HepG2 (cell line): ENCODE results near the gene SMAD7. TPM values are rescaled to one million over a fixed set of nuclear protein-coding genes. Genes with fewer than 3 reads are reported as not detected.

Experiments
- CHCHD3 ChIP-seq: sonication (generic); formaldehyde crosslinking; IDR thresholded peaks from 2 replicates; pipeline ENCODE4 v1.8.0; 2022; ENCODE audit warnings: mild to moderate bottlenecking, missing genetic modification reagents, moderate library complexity
- FOXP1 ChIP-seq, 2 experiments: fragments of 450-650 bp in 1 of 2; IDR thresholded peaks; 2 replicates each; pipeline ENCODE4 v1.6.1; 2017 to 2018; ENCODE audit warnings: antibody characterized with exemption in 1 of 2
- NFIC ChIP-seq: IDR thresholded peaks from 2 replicates; pipeline ENCODE4 v1.6.1; 2012; ENCODE audit warnings: mild to moderate bottlenecking, low read length, inconsistent platforms
- SMYD3 ChIP-seq: sonication (generic); formaldehyde crosslinking; IDR thresholded peaks from 2 replicates; pipeline ENCODE4 v1.8.1; 2023; ENCODE audit warnings: mild to moderate bottlenecking, missing genetic modification reagents
- SNAI1 ChIP-seq: sonication (generic); formaldehyde crosslinking; IDR thresholded peaks from 2 replicates; pipeline ENCODE4 v1.5.0; 2020; ENCODE audit warnings: mild to moderate bottlenecking, missing genetic modification reagents, borderline replicate concordance
- SP5 ChIP-seq: IDR thresholded peaks from 2 replicates; pipeline ENCODE4 v1.6.1; 2016; ENCODE audit warnings: low read depth, borderline replicate concordance
- ZNF431 ChIP-seq: sonication (generic); formaldehyde crosslinking; IDR thresholded peaks from 2 replicates; pipeline ENCODE4 v1.9.0; 2022; ENCODE audit warnings: missing genetic modification reagents, low read depth, mild to moderate bottlenecking, borderline replicate concordance
- ZNF501 ChIP-seq: sonication (generic); formaldehyde crosslinking; IDR thresholded peaks from 2 replicates; pipeline ENCODE4 v1.5.1; 2020; ENCODE audit warnings: mild to moderate bottlenecking, moderate library complexity, missing genetic modification reagents
- polyA plus RNA-seq, 8 experiments: library from polyadenylated mRNA; depleted of rRNA in 3 of 8; stranded (reverse) in 7 of 8; unstranded in 1 of 8; fragments of >200 nt; fragmentation: Illumina TruSeq in 4 of 8; extraction: Trizol in 4 of 8; gene quantifications; 2 replicates each; pipeline versions ENCODE4 v1.2.1 to v1.2.3, GENCODE V29; 2011 to 2016; ENCODE audit warnings: low read depth in 4 of 8, missing spikeins in 1 of 8, mixed read lengths in 1 of 8; ENCODE audit not compliant: insufficient read depth in 1 of 8
- total RNA-seq, 5 experiments: library from RNA; depleted of rRNA; stranded (reverse); fragments of >200 nt; fragmentation: Illumina TruSeq; extraction: Trizol; gene quantifications; 2 replicates each; pipeline ENCODE4 v1.2.3, GENCODE V29; 2016; ENCODE audit warnings: low read depth in 1 of 5
- TF ChIP-seq, protein P1 (sequence below): IDR thresholded peaks from 2 replicates; pipeline ENCODE4 v1.4.0; 2020; ENCODE audit warnings: mild to moderate bottlenecking, missing genetic modification reagents
- TF ChIP-seq, protein P2 (sequence below): sonication (generic); formaldehyde crosslinking; IDR thresholded peaks from 2 replicates; pipeline ENCODE4 v1.4.0; 2020; ENCODE audit warnings: missing genetic modification reagents, borderline replicate concordance
- TF ChIP-seq, protein P3 (sequence below): sonication (generic); formaldehyde crosslinking; IDR thresholded peaks from 2 replicates; pipeline ENCODE4 v1.9.0; 2021; ENCODE audit warnings: missing genetic modification reagents, borderline replicate concordance
- TF ChIP-seq, protein P4 (sequence below): sonication (generic); formaldehyde crosslinking; IDR thresholded peaks from 2 replicates; pipeline ENCODE4 v1.8.0; 2022; ENCODE audit warnings: missing genetic modification reagents, mild to moderate bottlenecking, moderate library complexity, borderline replicate concordance

Gene SMAD7
- total and polyA plus RNA-seq, 2 of the 13 experiments (the other 11 are each of a cell fraction or from before 2014, with no cell fraction given): 17.4 to 24.7 TPM

DNA sequence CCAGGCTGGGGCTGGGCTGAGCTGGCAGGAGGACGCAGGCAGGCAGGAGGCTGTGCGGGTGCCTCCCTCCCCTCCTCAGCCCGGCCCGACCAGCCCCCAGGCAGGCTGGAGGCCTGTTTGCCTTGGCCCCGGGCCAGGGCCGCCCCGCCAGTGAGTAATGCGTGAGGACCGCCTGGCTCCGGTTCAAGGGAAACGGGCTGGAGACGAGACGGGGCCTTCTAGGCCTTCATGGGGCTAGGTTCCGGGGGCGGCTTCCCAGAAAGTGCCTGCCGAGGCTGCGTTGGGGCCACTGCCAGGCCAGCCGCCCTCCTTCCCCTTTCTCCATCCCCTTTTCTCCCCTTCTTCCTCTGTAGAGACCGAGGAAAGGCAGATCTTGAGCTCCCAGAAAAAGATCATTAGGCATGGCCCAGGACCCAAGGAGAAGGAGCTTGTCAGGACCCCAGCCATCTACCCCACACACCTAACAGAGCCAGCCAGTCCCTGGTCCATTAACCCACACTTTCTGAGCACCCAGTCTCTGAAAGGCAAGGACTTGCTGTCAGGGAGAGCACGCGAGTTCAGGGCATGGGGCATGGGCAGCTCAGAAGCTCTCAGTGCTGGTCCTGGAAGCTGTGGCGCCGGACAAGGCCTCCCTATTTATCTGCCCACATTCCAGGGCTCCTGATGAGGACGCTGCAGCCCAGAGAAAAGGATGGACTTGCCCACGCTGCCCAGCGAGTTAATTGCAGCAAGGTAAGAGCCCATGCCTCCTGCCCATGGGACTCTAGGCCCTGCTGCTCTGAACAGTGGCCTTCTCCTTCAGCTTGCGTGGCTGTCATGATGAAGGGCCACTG, 48.5 kb downstream of the SMAD7 start (continued):
- TF ChIP-seq, protein P1, sequence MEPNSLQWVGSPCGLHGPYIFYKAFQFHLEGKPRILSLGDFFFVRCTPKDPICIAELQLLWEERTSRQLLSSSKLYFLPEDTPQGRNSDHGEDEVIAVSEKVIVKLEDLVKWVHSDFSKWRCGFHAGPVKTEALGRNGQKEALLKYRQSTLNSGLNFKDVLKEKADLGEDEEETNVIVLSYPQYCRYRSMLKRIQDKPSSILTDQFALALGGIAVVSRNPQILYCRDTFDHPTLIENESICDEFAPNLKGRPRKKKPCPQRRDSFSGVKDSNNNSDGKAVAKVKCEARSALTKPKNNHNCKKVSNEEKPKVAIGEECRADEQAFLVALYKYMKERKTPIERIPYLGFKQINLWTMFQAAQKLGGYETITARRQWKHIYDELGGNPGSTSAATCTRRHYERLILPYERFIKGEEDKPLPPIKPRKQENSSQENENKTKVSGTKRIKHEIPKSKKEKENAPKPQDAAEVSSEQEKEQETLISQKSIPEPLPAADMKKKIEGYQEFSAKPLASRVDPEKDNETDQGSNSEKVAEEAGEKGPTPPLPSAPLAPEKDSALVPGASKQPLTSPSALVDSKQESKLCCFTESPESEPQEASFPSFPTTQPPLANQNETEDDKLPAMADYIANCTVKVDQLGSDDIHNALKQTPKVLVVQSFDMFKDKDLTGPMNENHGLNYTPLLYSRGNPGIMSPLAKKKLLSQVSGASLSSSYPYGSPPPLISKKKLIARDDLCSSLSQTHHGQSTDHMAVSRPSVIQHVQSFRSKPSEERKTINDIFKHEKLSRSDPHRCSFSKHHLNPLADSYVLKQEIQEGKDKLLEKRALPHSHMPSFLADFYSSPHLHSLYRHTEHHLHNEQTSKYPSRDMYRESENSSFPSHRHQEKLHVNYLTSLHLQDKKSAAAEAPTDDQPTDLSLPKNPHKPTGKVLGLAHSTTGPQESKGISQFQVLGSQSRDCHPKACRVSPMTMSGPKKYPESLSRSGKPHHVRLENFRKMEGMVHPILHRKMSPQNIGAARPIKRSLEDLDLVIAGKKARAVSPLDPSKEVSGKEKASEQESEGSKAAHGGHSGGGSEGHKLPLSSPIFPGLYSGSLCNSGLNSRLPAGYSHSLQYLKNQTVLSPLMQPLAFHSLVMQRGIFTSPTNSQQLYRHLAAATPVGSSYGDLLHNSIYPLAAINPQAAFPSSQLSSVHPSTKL: peak; percentile 91
- TF ChIP-seq, protein P2, sequence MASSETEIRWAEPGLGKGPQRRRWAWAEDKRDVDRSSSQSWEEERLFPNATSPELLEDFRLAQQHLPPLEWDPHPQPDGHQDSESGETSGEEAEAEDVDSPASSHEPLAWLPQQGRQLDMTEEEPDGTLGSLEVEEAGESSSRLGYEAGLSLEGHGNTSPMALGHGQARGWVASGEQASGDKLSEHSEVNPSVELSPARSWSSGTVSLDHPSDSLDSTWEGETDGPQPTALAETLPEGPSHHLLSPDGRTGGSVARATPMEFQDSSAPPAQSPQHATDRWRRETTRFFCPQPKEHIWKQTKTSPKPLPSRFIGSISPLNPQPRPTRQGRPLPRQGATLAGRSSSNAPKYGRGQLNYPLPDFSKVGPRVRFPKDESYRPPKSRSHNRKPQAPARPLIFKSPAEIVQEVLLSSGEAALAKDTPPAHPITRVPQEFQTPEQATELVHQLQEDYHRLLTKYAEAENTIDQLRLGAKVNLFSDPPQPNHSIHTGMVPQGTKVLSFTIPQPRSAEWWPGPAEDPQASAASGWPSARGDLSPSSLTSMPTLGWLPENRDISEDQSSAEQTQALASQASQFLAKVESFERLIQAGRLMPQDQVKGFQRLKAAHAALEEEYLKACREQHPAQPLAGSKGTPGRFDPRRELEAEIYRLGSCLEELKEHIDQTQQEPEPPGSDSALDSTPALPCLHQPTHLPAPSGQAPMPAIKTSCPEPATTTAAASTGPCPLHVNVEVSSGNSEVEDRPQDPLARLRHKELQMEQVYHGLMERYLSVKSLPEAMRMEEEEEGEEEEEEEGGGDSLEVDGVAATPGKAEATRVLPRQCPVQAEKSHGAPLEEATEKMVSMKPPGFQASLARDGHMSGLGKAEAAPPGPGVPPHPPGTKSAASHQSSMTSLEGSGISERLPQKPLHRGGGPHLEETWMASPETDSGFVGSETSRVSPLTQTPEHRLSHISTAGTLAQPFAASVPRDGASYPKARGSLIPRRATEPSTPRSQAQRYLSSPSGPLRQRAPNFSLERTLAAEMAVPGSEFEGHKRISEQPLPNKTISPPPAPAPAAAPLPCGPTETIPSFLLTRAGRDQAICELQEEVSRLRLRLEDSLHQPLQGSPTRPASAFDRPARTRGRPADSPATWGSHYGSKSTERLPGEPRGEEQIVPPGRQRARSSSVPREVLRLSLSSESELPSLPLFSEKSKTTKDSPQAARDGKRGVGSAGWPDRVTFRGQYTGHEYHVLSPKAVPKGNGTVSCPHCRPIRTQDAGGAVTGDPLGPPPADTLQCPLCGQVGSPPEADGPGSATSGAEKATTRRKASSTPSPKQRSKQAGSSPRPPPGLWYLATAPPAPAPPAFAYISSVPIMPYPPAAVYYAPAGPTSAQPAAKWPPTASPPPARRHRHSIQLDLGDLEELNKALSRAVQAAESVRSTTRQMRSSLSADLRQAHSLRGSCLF: no peak; the same call in 1 of the 2 replicates
- TF ChIP-seq ZNF431 (0 out of 2 replicates have a peak, but pooled peaks have one; percentile 18), NFIC (peak; percentile 94), SNAI1 (CRISPR knock-in tag) (no peak), FOXP1 (IDR thresholded peaks at IDR 0.05) (no peak), FOXP1 (CRISPR knock-in tag; IDR thresholded peaks at IDR 0.05) (no peak), SMYD3 (no peak), SP5 (CRISPR knock-in tag) (peak; percentile 89), CHCHD3 (CRISPR knock-in tag) (no peak), ZNF501 (peak; percentile 75)
- TF ChIP-seq, protein P3, sequence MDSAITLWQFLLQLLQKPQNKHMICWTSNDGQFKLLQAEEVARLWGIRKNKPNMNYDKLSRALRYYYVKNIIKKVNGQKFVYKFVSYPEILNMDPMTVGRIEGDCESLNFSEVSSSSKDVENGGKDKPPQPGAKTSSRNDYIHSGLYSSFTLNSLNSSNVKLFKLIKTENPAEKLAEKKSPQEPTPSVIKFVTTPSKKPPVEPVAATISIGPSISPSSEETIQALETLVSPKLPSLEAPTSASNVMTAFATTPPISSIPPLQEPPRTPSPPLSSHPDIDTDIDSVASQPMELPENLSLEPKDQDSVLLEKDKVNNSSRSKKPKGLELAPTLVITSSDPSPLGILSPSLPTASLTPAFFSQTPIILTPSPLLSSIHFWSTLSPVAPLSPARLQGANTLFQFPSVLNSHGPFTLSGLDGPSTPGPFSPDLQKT (CRISPR knock-in tag): no peak
- TF ChIP-seq, protein P4, sequence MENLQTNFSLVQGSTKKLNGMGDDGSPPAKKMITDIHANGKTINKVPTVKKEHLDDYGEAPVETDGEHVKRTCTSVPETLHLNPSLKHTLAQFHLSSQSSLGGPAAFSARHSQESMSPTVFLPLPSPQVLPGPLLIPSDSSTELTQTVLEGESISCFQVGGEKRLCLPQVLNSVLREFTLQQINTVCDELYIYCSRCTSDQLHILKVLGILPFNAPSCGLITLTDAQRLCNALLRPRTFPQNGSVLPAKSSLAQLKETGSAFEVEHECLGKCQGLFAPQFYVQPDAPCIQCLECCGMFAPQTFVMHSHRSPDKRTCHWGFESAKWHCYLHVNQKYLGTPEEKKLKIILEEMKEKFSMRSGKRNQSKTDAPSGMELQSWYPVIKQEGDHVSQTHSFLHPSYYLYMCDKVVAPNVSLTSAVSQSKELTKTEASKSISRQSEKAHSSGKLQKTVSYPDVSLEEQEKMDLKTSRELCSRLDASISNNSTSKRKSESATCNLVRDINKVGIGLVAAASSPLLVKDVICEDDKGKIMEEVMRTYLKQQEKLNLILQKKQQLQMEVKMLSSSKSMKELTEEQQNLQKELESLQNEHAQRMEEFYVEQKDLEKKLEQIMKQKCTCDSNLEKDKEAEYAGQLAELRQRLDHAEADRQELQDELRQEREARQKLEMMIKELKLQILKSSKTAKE (CRISPR knock-in tag): peak; percentile 96
